A549 (cell line): ENCODE data around the gene HMMR.

Experiments
- BHLHE40 ChIP-seq: IDR thresholded peaks from 2 replicates; pipeline ENCODE4 v1.6.1; 2012; ENCODE audit warnings: low read depth, low read length, inconsistent platforms
- FOSL2 ChIP-seq, 2 experiments: fragments of 450-650 bp in 1 of 2; fragments of >200 bp in 1 of 2; sonication (Bioruptor Twin) in 1 of 2; formaldehyde crosslinking; IDR thresholded peaks; 2 replicates each; pipeline versions ENCODE4 v1.5.0 to v1.6.1; 2016 to 2020; ENCODE audit warnings: mild to moderate bottlenecking in 1 of 2, moderate library complexity in 1 of 2
- JUNB ChIP-seq: fragments of >200 bp; sonication (Bioruptor Twin); formaldehyde crosslinking; IDR thresholded peaks from 2 replicates; pipeline ENCODE4 v1.6.1; 2016
- MAFK ChIP-seq: fragments of 450-650 bp; IDR thresholded peaks from 2 replicates; pipeline ENCODE4 v1.6.1; 2014; ENCODE audit not compliant: partially characterized antibody
- PHF8 ChIP-seq: fragments of 200-600 bp; sonication (generic); IDR thresholded peaks from 2 replicates; pipeline ENCODE4 v1.6.1; 2016; ENCODE audit warnings: low read depth, mild to moderate bottlenecking, antibody characterized with exemption, moderate library complexity, borderline replicate concordance
- POLR2A ChIP-seq: IDR thresholded peaks from 2 replicates; pipeline ENCODE4 v1.6.1; 2012; ENCODE audit warnings: mild to moderate bottlenecking, low read length
- POLR2AphosphoS2 ChIP-seq: conservative IDR thresholded peaks from 2 replicates; pipeline ENCODE4 v1.6.1; 2012; ENCODE audit warnings: low read length, improper control_type of control experiment, inconsistent platforms
- RNF2 ChIP-seq: fragments of 200-600 bp; sonication (generic); IDR thresholded peaks from 2 replicates; pipeline ENCODE4 v1.6.1; 2016; ENCODE audit warnings: low read depth, mild to moderate bottlenecking, antibody characterized with exemption, moderate library complexity, borderline replicate concordance
- SMC3 ChIP-seq: fragments of >200 bp; sonication (Bioruptor Twin); formaldehyde crosslinking; IDR thresholded peaks from 3 replicates; pipeline ENCODE4 v1.6.1; 2018; ENCODE audit warnings: inconsistent platforms
- ZFP36 ChIP-seq: fragments of 450-650 bp; IDR thresholded peaks from 2 replicates; pipeline ENCODE4 v1.6.1; 2014; ENCODE audit warnings: borderline replicate concordance; ENCODE audit not compliant: partially characterized antibody
- TF ChIP-seq, protein P1 (sequence below): fragments of >200 bp; sonication (Bioruptor Twin); formaldehyde crosslinking; IDR thresholded peaks from 3 replicates; pipeline ENCODE4 v1.5.1; 2016
- TF ChIP-seq, protein P2 (sequence below): IDR thresholded peaks from 2 replicates; pipeline ENCODE4 v1.6.1; 2012
- TF ChIP-seq, protein P3 (sequence below): IDR thresholded peaks from 2 replicates; pipeline ENCODE4 v1.6.1; 2012

DNA sequence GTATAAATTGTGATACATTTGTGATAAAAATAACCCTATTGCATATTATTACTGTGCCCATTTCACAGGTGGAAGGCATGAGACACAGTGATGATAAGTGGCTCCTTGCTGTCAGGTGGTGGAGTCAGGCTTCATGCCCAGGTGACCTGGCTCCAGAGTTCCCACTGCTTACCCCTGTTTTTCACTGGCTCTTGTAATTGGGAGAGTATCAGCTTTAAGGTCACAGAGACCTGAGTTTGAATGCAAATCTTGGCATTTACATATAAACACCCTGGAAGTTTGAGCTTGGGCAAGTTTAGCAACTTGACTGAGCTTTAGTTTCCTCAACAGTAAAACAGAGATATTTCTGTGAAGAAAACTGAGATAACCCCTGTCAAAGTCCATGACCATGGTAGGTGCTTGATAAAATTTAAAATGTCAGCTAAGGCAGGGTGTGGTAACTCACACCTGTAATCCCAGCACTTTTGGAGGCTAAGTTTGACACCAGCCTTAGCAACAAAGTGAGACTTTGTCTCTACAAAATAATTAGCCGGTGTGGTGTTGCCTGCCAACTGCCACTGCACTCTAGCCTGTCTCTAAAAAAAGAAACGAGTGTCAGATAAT lies 74.2 kb downstream of the HMMR start:
- TF ChIP-seq POLR2AphosphoS2, result no peak
- no peak for TF ChIP-seq ZFP36
- TF ChIP-seq, protein P1, sequence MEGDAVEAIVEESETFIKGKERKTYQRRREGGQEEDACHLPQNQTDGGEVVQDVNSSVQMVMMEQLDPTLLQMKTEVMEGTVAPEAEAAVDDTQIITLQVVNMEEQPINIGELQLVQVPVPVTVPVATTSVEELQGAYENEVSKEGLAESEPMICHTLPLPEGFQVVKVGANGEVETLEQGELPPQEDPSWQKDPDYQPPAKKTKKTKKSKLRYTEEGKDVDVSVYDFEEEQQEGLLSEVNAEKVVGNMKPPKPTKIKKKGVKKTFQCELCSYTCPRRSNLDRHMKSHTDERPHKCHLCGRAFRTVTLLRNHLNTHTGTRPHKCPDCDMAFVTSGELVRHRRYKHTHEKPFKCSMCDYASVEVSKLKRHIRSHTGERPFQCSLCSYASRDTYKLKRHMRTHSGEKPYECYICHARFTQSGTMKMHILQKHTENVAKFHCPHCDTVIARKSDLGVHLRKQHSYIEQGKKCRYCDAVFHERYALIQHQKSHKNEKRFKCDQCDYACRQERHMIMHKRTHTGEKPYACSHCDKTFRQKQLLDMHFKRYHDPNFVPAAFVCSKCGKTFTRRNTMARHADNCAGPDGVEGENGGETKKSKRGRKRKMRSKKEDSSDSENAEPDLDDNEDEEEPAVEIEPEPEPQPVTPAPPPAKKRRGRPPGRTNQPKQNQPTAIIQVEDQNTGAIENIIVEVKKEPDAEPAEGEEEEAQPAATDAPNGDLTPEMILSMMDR, result no peak
- no peak for TF ChIP-seq SMC3
- TF ChIP-seq JUNB, result no peak
- TF ChIP-seq POLR2A, result no peak
- TF ChIP-seq RNF2, result no peak
- TF ChIP-seq, protein P2, sequence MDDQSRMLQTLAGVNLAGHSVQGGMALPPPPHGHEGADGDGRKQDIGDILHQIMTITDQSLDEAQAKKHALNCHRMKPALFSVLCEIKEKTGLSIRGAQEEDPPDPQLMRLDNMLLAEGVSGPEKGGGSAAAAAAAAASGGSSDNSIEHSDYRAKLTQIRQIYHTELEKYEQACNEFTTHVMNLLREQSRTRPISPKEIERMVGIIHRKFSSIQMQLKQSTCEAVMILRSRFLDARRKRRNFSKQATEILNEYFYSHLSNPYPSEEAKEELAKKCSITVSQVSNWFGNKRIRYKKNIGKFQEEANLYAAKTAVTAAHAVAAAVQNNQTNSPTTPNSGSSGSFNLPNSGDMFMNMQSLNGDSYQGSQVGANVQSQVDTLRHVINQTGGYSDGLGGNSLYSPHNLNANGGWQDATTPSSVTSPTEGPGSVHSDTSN, result no peak
- no peak for TF ChIP-seq MAFK
- TF ChIP-seq PHF8, result no peak
- TF ChIP-seq BHLHE40, result no peak
- TF ChIP-seq, protein P3, sequence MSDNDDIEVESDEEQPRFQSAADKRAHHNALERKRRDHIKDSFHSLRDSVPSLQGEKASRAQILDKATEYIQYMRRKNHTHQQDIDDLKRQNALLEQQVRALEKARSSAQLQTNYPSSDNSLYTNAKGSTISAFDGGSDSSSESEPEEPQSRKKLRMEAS, result no peak
- TF ChIP-seq FOSL2 (IDR thresholded peaks at IDR 0.05), result no peak
- no peak for TF ChIP-seq FOSL2 (CRISPR knock-in tag; IDR thresholded peaks at IDR 0.05)
